ENCODE results near the gene OR10K2.
"Not testable (repeated sequence)": the region's sequence is repeated elsewhere in the genome, so short reads cannot be mapped to it uniquely, and the experiment has no call there.

Gene OR10K2

GRCh38 chr1:158426137-158426536 is at the start of gene OR10K2:
TSS of gene OR10K2 (minus strand) at chr1:158426237. CDS start at chr1:158420866, 5,371 bp downstream.
- DNase-seq (ENCODE audit: low read depth), result no peak

- no peak for DNase-seq (ENCODE audit: low read depth)
Measured at GRCh38 chr1:158471920-158472319, 45.9 kb upstream of the OR10K2 start, which contains the start of gene OR10R2. TSS of gene OR10R2 (plus strand) at chr1:158472220. CDS start at chr1:158472326, 106 bp downstream.

- DNase-seq (ENCODE audit: low read depth), result no peak
Measured at GRCh38 chr1:158461534-158461933, 35.5 kb upstream of the OR10K2 start, which contains the start of gene OR10K1. TSS of gene OR10K1 (plus strand) at chr1:158461834. CDS start at chr1:158465562, 3,728 bp downstream.

GRCh38 chr1:158458263-158458662 is 32.2 kb upstream of the OR10K2 start:
- DNase-seq (ENCODE audit: low read depth), result no peak

- no peak for DNase-seq (ENCODE audit: low read depth)
Measured at GRCh38 chr1:158457246-158457645, 31.2 kb upstream of the OR10K2 start.

- DNase-seq (ENCODE audit: low read depth), result no peak
Measured at GRCh38 chr1:158454537-158454936, 28.5 kb upstream of the OR10K2 start.

GRCh38 chr1:158445376-158445775 is 19.3 kb upstream of the OR10K2 start:
- no peak for DNase-seq (ENCODE audit: low read depth)

GRCh38 chr1:158434741-158435140 is 8.7 kb upstream of the OR10K2 start:
- DNase-seq (ENCODE audit: low read depth), result no peak

- DNase-seq (ENCODE audit: low read depth), result not testable (repeated sequence)
Measured at GRCh38 chr1:158430163-158430562, 4.1 kb upstream of the OR10K2 start.

GRCh38 chr1:158425027-158425426 is 1.0 kb downstream of the OR10K2 start:
- no peak for DNase-seq (ENCODE audit: low read depth)

GRCh38 chr1:158422212-158422611 is 3.8 kb downstream of the OR10K2 start:
- no peak for DNase-seq (ENCODE audit: low read depth)

GRCh38 chr1:158417586-158417985 is 8.5 kb downstream of the OR10K2 start:
- DNase-seq (ENCODE audit: low read depth), result no peak

- no peak for DNase-seq (ENCODE audit: low read depth)
Measured at GRCh38 chr1:158414651-158415345, 11.2 kb downstream of the OR10K2 start.

- no peak for DNase-seq (ENCODE audit: low read depth)
Measured at GRCh38 chr1:158407092-158407491, 18.9 kb downstream of the OR10K2 start.

GRCh38 chr1:158400871-158401270 is 25.2 kb downstream of the OR10K2 start:
- no peak for DNase-seq (ENCODE audit: low read depth)

- DNase-seq (ENCODE audit: low read depth), result no peak
Measured at GRCh38 chr1:158398818-158399514, 27.1 kb downstream of the OR10K2 start, which contains the start of gene OR10T2. TSS of gene OR10T2 (minus strand) at chr1:158399466. CDS start at chr1:158399466, 0 bp downstream.

- no peak for DNase-seq (ENCODE audit: low read depth)
Measured at GRCh38 chr1:158396646-158397045, 29.4 kb downstream of the OR10K2 start.

- DNase-seq (ENCODE audit: low read depth), result no peak
Measured at GRCh38 chr1:158393476-158393875, 32.6 kb downstream of the OR10K2 start.

GRCh38 chr1:158391099-158391498 is 34.9 kb downstream of the OR10K2 start:
- DNase-seq (ENCODE audit: low read depth), result no peak

- DNase-seq (ENCODE audit: low read depth), result no peak
Measured at GRCh38 chr1:158390331-158390730, 35.7 kb downstream of the OR10K2 start.

GRCh38 chr1:158374860-158375259 is 51.2 kb downstream of the OR10K2 start:
- no peak for DNase-seq (ENCODE audit: low read depth)

GRCh38 chr1:158374101-158374500 is 51.9 kb downstream of the OR10K2 start:
- DNase-seq (ENCODE audit: low read depth), result not testable (repeated sequence)

Data from activated T-cell treated with anti-CD3 and anti-CD28 coated beads for 48 hours (primary cell).